GM18505 (cell line): ENCODE measurements around the gene PTS.

Experiments
- ATAC-seq: cut with Tn5 transposase; IDR thresholded peaks from one replicate; pipeline ENCODE4 v1.9.1; 2021; ENCODE audit not compliant: unreplicated experiment
- POLR2A ChIP-seq: IDR thresholded peaks from 4 replicates; pipeline ENCODE4 v1.6.1; 2011; ENCODE audit warnings: borderline replicate concordance; ENCODE audit not compliant: insufficient read depth, insufficient read length; ENCODE audit errors: extremely low read depth

The PTS gene

GRCh38 chr11:112277941-112278340, 51.7 kb downstream of the PTS start:
- no peak for TF ChIP-seq POLR2A
- ATAC-seq, result no peak

DNA sequence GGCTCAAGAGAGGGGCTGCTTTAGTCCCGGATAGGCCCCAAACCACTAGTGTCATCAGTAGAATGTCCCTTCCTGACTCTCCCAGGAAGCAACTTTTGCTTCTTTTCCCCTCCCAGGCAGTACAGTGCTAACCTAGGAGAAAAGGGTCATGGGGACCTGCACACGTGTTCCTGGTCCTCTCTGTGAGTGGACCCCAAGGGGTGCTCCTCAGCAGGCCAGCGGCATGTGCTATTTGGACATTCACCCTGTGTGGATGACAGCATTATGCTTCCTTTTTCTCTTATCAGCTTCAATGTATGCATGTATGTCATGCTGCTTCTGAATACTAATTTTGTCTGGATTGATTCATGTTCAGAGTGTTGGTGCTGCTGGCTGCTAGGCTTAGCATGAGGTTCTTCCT, 52.6 kb downstream of the PTS start:
- no peak for ATAC-seq
- no peak for TF ChIP-seq POLR2A

GRCh38 chr11:112279901-112280267, 53.7 kb downstream of the PTS start:
- TF ChIP-seq POLR2A, result no peak
- ATAC-seq, result peak; percentile 37

- peak; percentile 72 for ATAC-seq
- TF ChIP-seq POLR2A, result no peak
Observed at GRCh38 chr11:112280268-112281126, 54.3 kb downstream of the PTS start.

GRCh38 chr11:112281726-112282125, 55.5 kb downstream of the PTS start:
- ATAC-seq, result no peak
- no peak for TF ChIP-seq POLR2A
